Stimulated activated CD8-positive, alpha-beta memory T cell treated with anti-CD3 and anti-CD28 coated beads, Interleukin-15, amount 100 ng/mL, for 1 hour (primary cell): ENCODE results near the gene NEK8.
"Not testable (repeated sequence)": the region's sequence is repeated elsewhere in the genome, so short reads cannot be mapped to it uniquely, and the experiment has no call there.

Experiments used
- DNase-seq: peaks from one replicate; pipeline ENCODE4 v3.0.0-alpha.2; 2020; ENCODE audit warnings: low read depth

NEK8 gene

GRCh38 chr17:28725660-28726225 is 2.8 kb upstream of the NEK8 start:
- no peak for DNase-seq

GRCh38 chr17:28726226-28726626 is 2.4 kb upstream of the NEK8 start, which contains the start of gene TLCD1:
TSS of gene TLCD1 (minus strand) at chr17:28726233. CDS start at chr17:28726097, 136 bp downstream.
- DNase-seq, result no peak

GRCh38 chr17:28726627-28727491 is 1.7 kb upstream of the NEK8 start:
- peak; percentile 84 for DNase-seq

GRCh38 chr17:28729950-28730330 is 1.4 kb downstream of the NEK8 start:
- DNase-seq, result no peak

GRCh38 chr17:28733346-28733745 is 4.8 kb downstream of the NEK8 start:
- no peak for DNase-seq

- no peak for DNase-seq
Measured at GRCh38 chr17:28734712-28735241, 6.2 kb downstream of the NEK8 start.

GRCh38 chr17:28735242-28735722 is 6.7 kb downstream of the NEK8 start:
- no peak for DNase-seq

- DNase-seq, result not testable (repeated sequence)
Measured at GRCh38 chr17:28735913-28736769, 7.6 kb downstream of the NEK8 start.

- no peak for DNase-seq
Measured at GRCh38 chr17:28737316-28737715, 8.7 kb downstream of the NEK8 start.

- no peak for DNase-seq
Measured at GRCh38 chr17:28737770-28738679, 9.4 kb downstream of the NEK8 start.

- no peak for DNase-seq
Measured at GRCh38 chr17:28738680-28739384, 10.2 kb downstream of the NEK8 start.

- no peak for DNase-seq
Measured at GRCh38 chr17:28740406-28741357, 12.1 kb downstream of the NEK8 start.

- no peak for DNase-seq
Measured at GRCh38 chr17:28741358-28742349, 13.1 kb downstream of the NEK8 start.

- DNase-seq, result no peak
Measured at GRCh38 chr17:28743243-28744103, 14.9 kb downstream of the NEK8 start, which contains the start of gene TRAF4. TSS of gene TRAF4 (plus strand) at chr17:28744011. CDS start at chr17:28744113, 102 bp downstream.

GRCh38 chr17:28744104-28744971 is 15.8 kb downstream of the NEK8 start:
- no peak for DNase-seq
